ENCODE results near the gene SSTR5.

Gene SSTR5

DNA sequence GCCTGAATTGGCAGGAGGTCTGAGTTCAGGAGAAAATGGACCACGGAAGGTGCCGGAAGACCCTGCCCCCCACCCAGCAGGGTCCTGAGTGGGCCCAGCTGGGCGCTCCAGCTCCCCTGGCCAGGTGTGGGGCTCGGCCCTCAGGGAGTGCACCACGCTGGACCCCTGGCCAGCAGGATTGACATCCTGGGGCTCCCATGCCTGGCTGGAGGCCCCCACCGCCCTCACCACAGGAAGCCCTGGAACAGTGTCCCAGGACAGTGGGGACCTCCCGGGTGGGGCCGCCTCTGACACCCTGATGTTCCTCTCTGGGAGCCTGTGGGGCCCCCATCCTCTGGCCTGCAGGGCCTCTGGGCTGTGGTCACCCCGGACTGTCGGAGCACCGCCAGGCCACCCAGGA lies 52.2 kb downstream of the SSTR5 start:
- no peak for DNase-seq (ENCODE audit: low spot score)
- TF ChIP-seq CTCF (IDR thresholded peaks at IDR 0.05; ENCODE audit: extremely low read depth, missing control alignments): no peak

DNA sequence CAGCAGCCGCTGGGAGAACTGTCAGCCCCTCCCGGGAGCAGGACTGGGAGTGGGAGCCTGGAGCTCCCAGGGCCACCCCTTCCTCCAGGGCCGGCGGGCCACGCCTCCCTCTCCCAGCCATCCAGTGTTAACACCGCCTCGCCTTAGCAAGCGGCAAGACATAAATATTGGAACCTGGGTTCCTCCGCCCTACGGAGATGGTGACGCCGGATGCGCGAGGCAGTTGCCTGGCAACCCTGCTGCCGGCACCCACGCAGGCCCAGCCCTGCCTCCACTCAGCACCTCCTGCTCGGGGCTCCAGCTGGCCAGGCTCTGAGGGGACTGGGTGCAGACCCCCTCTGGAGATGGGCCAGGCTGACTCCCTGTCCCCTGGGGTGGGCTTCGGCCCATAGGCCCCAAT lies 52.9 kb downstream of the SSTR5 start:
- no peak for TF ChIP-seq CTCF (IDR thresholded peaks at IDR 0.05; ENCODE audit: extremely low read depth, missing control alignments)
- DNase-seq (ENCODE audit: low spot score): no peak

DNA sequence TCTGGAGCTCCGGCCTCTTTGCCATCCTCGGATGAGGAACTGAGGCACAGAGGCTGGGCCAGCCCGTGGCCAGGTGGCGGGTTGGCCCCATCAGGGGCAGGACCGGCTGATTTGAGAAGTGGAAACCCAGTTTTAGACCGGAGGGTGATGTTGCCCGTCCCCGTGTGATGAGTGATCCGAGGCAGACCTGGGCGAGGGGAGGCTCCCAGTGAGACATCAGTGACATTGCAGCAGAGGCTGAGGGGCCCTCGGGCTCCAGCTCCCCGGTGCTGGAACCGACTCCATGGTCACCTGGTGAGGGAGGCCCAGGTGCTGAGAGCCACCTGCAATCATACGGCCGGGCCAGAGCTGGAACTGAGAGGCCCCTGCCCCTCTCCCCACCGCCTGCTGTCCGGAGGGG lies 53.5 kb downstream of the SSTR5 start:
- DNase-seq (ENCODE audit: low spot score): no peak
- no peak for TF ChIP-seq CTCF (IDR thresholded peaks at IDR 0.05; ENCODE audit: extremely low read depth, missing control alignments)

DNA sequence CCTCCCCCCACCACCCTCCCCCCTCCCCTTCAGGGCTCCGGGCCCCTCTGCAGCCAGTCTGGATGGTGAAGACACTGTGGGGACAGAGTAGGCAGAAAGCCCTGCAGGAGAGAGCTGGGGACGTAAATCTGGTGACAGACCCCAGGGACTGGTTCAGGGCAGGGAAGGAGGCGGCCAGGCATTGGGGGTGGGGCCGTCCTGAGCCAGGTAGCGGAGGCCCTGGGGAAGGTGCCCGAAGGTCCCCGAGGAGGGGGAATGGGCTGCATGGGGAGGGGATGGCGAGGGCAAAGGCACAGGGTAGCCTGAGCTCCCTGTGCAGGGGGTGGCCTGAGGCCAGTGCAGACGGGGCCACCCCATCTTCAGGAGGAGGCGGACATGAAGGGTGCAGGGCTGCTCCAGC lies 54.0 kb downstream of the SSTR5 start:
- TF ChIP-seq CTCF (IDR thresholded peaks at IDR 0.05; ENCODE audit: extremely low read depth, missing control alignments): no peak
- DNase-seq (ENCODE audit: low spot score): no peak

DNA sequence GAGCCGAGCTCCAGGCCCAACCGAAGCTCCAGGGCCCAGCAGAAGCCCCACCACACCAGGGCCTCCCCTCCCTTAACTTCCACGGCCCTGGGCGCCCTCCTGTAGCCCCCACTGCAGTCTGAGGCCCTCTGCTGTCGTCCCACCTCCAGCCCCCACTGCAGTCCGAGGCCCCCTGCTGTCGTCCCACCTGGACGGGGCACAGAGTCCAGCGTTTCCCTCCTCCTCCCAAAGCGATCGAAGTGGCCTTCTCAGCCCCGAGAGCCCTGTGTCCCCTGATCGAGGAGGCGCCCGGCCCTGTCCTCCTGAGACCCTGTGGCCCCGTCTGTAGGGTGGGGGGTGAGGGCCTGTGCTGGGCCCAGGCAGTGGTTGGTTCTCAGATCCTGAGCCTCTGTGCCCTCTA lies 54.6 kb downstream of the SSTR5 start:
- no peak for DNase-seq (ENCODE audit: low spot score)
- no peak for TF ChIP-seq CTCF (IDR thresholded peaks at IDR 0.05; ENCODE audit: extremely low read depth, missing control alignments)

DNA sequence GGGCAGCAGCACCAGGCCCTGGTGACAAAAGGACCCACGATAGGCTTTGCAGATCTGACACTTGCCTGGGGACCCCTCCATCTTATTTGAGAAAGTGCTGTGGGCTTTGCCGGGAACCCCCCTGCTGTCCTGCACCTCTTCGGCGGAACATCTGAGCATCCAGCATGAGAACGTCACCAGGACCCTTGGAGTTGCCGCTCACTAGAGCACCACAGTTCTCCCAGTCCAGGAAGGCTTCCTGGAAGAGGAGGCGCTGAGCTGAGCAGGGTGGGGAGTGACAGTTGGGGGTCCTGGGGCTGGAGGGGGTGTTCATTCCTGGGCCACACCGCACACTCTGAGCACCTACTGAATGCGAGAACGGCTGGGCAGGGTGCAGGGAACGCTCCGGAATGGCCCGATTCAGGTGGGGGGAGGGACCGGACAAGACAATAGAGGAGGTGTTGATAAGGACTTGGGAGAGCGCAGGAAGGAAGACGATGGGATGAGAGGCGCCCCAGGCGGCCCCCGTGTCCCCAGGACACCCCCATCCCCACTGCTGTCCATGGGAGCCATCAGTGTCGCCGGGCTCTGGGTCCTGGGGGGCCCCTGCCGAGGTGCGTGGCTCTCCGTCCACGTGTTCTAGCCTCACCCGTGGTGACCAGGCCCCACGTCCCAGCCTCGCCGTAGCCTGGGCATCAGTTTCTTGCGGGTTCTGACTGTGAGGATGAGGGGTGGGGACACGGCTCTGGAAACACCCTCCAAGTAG lies 55.6 kb downstream of the SSTR5 start:
- no peak for TF ChIP-seq CTCF (IDR thresholded peaks at IDR 0.05; ENCODE audit: extremely low read depth, missing control alignments)
- DNase-seq (ENCODE audit: low spot score): no peak

DNA sequence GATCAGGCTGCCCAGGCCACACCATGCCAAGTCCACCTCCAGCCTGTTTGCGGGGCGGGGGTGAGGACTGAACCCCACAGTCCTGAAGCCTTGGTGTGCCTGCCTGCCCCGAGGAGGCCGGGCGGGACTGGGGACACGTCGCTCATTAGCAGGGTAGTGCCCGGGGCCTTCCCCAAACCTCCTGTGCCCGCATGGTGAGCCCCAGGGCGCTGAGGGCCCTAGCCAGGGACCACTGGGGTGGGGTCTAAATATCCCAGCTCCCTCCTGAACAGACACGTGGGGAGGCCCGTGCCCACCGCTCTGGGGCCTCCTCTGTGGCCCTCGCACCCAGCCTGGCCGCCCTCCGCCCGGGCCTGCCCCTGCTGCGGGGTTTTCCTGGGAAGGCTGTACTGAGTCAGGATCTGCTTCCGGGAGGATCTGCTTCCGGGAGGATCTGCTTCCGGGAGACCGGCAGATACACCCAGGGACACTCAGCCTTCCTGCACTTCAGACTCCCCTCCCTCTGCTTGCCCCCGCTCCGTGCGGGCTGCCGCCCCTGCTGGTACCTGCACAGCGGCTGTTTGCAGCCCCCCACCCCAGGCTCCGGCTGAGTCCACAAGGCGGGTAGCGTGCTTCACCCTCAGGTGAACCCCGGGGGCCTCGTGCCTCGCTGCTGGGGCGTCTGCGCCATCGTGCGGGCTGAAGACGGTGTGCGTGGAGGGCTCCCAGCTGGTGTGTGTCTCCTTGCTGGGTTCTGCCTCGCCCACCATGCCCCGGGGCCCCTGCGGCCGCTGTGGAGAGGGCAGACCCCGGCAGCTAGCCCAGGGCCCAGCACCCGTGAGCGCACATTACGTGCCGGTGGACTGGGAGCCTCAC lies 56.8 kb downstream of the SSTR5 start:
- TF ChIP-seq CTCF (IDR thresholded peaks at IDR 0.05; ENCODE audit: extremely low read depth, missing control alignments): no peak
- no peak for DNase-seq (ENCODE audit: low spot score)
